Prostate gland (tissue), 2 donors: Measurements from ENCODE around the gene ABL2. TPM values are rescaled to one million over a fixed set of nuclear protein-coding genes. Genes with fewer than 3 reads are reported as not detected.

Experiments
- DNase-seq: peaks from one replicate; pipeline ENCODE4 v3.0.0-alpha.2; 2019; ENCODE audit warnings: low spot score
- H3K27ac ChIP-seq, 2 donors: fragments of 200-600 bp; sonication (generic); 2 replicates each; pipeline ENCODE4 v1.5.1; 2017 to 2019
- H3K27me3 ChIP-seq: fragments of 200-600 bp; sonication (generic); replicated peaks from 2 replicates; pipeline ENCODE4 v1.5.1; 2019; ENCODE audit not compliant: insufficient read depth
- H3K36me3 ChIP-seq, 2 donors: fragments of 200-600 bp; sonication (generic); 1 replicate in 1 of 2; 2 replicates in 1 of 2; pipeline versions ENCODE4 v1.5.1 to v1.8.1; 2017 to 2019
- H3K4me1 ChIP-seq: fragments of 200-600 bp; sonication (generic); replicated peaks from 2 replicates; pipeline ENCODE4 v1.5.1; 2019
- H3K4me3 ChIP-seq, 2 donors: fragments of 200-600 bp; sonication (generic); 2 replicates each; pipeline ENCODE4 v1.5.1; 2017 to 2019
- H3K9me3 ChIP-seq: fragments of 200-600 bp; sonication (generic); 2 replicates; pipeline ENCODE4 v1.5.1; 2017
- POLR2A ChIP-seq: fragments of 450-650 bp; IDR thresholded peaks from one replicate; pipeline ENCODE4 v1.6.1; 2016; ENCODE audit warnings: antibody characterized with exemption, mild to moderate bottlenecking
- POLR2AphosphoS5 ChIP-seq: sonication (generic); formaldehyde crosslinking; IDR thresholded peaks from one replicate; pipeline ENCODE4 v1.6.1; 2017; ENCODE audit warnings: antibody characterized with exemption
- WGBS: methylation state at CpG from one replicate; pipeline ENCODE4 v1.1.5; 2018; 5-methylcytosine and 5-hydroxymethylcytosine counted together
- intact Hi-C: fragments of 100-400 bp; cut with DNase I; formaldehyde crosslinking; loops from one replicate; pipeline ENCODE4 v1.14.2; 2022
- total RNA-seq, 2 donors: library from RNA; depleted of rRNA; stranded (reverse); fragments of >200 nt; gene quantifications; one replicate each; pipeline ENCODE4 v1.1.0, GENCODE V29; 2016
- TF ChIP-seq, protein P1 (sequence below), 4 experiments: fragments of 200-600 bp in 2 of 4; fragments of 450-650 bp in 2 of 4; sonication (generic) in 2 of 4; IDR thresholded peaks; 1 replicate in 3 of 4; 2 replicates in 1 of 4; pipeline ENCODE4 v1.5.1; 2016 to 2019; ENCODE audit warnings: antibody characterized with exemption in 4 of 4, mild to moderate bottlenecking in 2 of 4, moderate library complexity in 2 of 4

Gene ABL2
- total RNA-seq, 2 donors from 2014 or later, result 12.1 to 18.4 TPM

DNA sequence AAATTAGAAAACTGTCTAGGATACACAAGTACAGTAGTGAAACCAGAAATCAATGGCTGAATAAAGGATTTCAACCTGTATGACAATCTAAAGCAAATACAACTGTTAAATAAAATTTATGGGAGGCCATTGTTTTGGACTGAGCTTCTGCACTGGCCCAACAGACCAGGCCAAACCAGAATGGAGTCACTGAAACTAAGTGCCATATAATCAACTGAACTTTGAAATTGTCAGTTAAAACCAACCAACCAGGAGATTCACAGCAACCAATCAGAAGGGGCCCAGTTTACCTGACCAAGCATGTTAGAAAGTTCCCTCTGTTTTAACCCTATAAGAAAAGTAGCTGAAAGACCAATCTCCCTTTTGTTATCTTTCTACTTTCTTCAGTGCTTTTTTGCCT, 33.6 kb upstream of the ABL2 start:
- H3K27me3 ChIP-seq, result no peaks in the 10 kb centered on the region
- intact Hi-C loops, result no loop called here
- peak overlapping the region in 1 of 2 donors; percentile 5 for H3K27ac ChIP-seq
- H3K9me3 ChIP-seq, result no peaks in the 10 kb centered on the region
- H3K36me3 ChIP-seq, result no peaks in the 10 kb centered on the region
- DNase-seq, result no peak
- H3K4me1 ChIP-seq, result no peaks in the 10 kb centered on the region
- TF ChIP-seq POLR2A (no peak), POLR2AphosphoS5 (no peak)
- TF ChIP-seq, protein P1, sequence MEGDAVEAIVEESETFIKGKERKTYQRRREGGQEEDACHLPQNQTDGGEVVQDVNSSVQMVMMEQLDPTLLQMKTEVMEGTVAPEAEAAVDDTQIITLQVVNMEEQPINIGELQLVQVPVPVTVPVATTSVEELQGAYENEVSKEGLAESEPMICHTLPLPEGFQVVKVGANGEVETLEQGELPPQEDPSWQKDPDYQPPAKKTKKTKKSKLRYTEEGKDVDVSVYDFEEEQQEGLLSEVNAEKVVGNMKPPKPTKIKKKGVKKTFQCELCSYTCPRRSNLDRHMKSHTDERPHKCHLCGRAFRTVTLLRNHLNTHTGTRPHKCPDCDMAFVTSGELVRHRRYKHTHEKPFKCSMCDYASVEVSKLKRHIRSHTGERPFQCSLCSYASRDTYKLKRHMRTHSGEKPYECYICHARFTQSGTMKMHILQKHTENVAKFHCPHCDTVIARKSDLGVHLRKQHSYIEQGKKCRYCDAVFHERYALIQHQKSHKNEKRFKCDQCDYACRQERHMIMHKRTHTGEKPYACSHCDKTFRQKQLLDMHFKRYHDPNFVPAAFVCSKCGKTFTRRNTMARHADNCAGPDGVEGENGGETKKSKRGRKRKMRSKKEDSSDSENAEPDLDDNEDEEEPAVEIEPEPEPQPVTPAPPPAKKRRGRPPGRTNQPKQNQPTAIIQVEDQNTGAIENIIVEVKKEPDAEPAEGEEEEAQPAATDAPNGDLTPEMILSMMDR (IDR thresholded peaks at IDR 0.05), result no peak
- no peak overlapping the region for H3K4me3 ChIP-seq

DNA sequence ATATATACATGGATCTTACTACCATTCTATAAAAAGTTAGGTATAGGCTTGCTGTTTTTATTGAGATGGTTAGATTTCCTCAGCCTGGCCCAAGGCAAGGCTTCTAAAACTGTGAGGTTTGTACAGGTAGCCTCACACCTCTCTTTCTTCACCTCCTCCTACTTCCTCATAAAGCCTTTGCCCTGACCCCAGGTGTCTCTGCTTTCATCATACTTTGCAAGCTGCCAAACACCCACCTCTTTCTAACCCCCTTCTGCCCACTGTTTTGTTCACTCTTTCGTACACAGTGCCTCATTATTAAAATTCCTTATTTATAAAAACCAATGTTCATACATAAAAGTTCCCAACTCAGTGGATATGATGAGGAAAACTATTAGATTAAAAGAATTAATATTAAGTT, 32.7 kb upstream of the ABL2 start:
- Histone ChIP-seq H3K4me3 (no peak overlapping the region), H3K4me1 (no peaks in the 10 kb centered on the region), H3K27me3 (no peaks in the 10 kb centered on the region), H3K36me3 (no peaks in the 10 kb centered on the region), H3K27ac (no peak overlapping the region), H3K9me3 (no peaks in the 10 kb centered on the region)
- intact Hi-C loops, result no loop called here
- 87% methylated on average over 1 of the region's 1 CpG for WGBS
- DNase-seq, result no peak
- TF ChIP-seq POLR2AphosphoS5, result no peak
- TF ChIP-seq, protein P1 (IDR thresholded peaks at IDR 0.05), result no peak
- no peak for TF ChIP-seq POLR2A

DNA sequence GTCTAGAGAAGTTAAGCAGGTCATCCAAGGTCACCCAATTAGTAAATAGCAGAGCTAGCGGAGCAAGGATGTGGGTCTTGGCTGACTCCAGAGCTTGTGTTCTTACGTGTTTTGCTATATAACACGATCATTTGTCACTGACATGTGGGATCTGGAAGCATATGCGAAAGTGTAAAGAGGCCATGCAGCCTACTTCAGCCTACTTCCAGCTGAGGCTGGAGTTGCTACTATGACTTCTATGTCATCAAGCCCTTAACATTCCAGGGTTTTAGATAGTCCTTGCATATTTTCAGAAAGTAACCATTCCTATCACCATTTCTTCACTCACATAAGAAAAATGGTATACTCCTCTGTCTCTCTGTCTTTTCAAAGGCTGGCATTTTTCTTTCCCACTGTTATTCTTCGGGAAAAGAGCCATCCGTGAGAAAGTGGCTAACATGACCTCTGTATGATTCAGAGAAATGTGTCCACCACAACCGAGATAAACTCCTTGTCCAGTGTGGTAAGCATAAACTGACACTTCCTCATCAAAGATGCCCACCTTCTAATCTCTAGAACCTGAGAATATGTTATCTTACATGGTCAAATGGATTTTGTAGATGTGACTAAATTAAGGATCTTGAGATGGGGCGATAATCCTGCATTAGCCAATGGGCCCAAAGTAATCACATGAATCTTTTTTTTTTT, 24.0 kb upstream of the ABL2 start:
- TF ChIP-seq POLR2AphosphoS5 (no peak), POLR2A (no peak)
- TF ChIP-seq, protein P1 (IDR thresholded peaks at IDR 0.05), result no peak
- intact Hi-C loops, result no loop called here
- Histone ChIP-seq H3K36me3 (no peaks in the 10 kb centered on the region), H3K9me3 (no peaks in the 10 kb centered on the region), H3K4me3 (no peak overlapping the region), H3K27ac (no peak overlapping the region), H3K4me1 (no peaks in the 10 kb centered on the region), H3K27me3 (no peaks in the 10 kb centered on the region)
- no peak for DNase-seq
- 62% methylated on average over 8 of the region's 8 CpGs for WGBS

DNA sequence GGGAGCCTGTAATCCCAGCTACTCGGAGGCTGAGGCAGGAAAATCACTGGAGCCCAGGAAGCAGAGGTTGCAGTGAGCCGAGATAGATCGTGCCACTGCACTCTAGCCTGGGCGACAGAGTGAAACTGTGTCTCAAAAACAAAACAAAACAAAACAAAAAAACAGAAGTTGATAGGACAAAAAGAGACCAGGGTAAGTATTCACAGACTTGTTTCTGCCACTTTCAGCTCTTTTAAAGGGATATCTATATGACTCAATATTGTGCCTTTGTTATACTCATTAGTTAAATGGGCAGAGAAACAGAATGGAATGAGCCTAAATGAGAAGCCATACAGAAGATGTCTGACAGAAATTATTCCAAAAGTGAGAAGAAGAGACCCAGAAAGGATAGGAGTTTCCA, 23.1 kb upstream of the ABL2 start:
- Histone ChIP-seq H3K4me3 (no peak overlapping the region), H3K27ac (no peak overlapping the region), H3K9me3 (no peaks in the 10 kb centered on the region), H3K4me1 (no peaks in the 10 kb centered on the region), H3K36me3 (no peaks in the 10 kb centered on the region), H3K27me3 (no peaks in the 10 kb centered on the region)
- TF ChIP-seq POLR2AphosphoS5 (no peak), POLR2A (no peak)
- TF ChIP-seq, protein P1 (IDR thresholded peaks at IDR 0.05), result no peak
- intact Hi-C loops, result no loop called here
- 94% methylated on average over 4 of the region's 4 CpGs for WGBS
- DNase-seq, result no peak

DNA sequence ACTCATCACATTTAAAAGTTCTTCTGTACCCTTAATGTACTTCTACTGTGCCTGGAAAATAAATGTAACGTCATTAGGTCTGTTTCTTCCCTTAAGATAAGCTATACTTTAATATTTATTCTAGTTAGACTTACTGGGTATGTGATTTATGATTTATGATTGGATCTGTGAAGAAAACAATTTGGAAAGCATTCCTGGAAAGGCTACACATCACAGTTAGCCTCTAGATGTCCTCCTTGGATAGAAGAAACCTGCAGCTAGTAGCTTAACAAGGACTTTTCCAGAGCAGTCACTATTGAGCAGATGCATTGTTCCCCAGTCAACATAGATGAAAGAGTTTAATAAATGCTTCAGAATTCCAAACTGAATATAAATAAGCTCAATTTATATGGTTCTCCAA, 22.2 kb upstream of the ABL2 start:
- H3K27ac ChIP-seq, result no peak overlapping the region
- H3K4me1 ChIP-seq, result no peaks in the 10 kb centered on the region
- no peaks in the 10 kb centered on the region for H3K27me3 ChIP-seq
- intact Hi-C loops, result no loop called here
- H3K36me3 ChIP-seq, result no peaks in the 10 kb centered on the region
- TF ChIP-seq POLR2A, result no peak
- TF ChIP-seq, protein P1 (IDR thresholded peaks at IDR 0.05), result peak in 3 of 4 experiments; percentile 28 to 68 (median 53)
- TF ChIP-seq POLR2AphosphoS5, result peak; percentile 29
- 11% methylated on average over 1 of the region's 1 CpG for WGBS
- H3K9me3 ChIP-seq, result no peaks in the 10 kb centered on the region
- peak; percentile 8 for DNase-seq
- H3K4me3 ChIP-seq, result no peak overlapping the region
